AG04450 (cell line): ENCODE data around the gene CD83. TPM values are rescaled to one million over a fixed set of nuclear protein-coding genes. Genes with fewer than 3 reads are reported as not detected.

Experiments used
- CTCF ChIA-PET: fragments of 300-600, 350-600 bp; formaldehyde crosslinking; extraction: SDS; loops from one replicate; lab custom pipeline; 2022; ENCODE audit warnings: antibody characterized with exemption, inconsistent platforms; lab: Charles Lee
- POLR2A ChIA-PET: fragments of 350-600 bp; formaldehyde crosslinking; extraction: SDS; loops from one replicate; lab custom pipeline; 2021; ENCODE audit warnings: antibody characterized with exemption, inconsistent platforms; lab: Yijun Ruan, JAX
- DNase-seq: peaks from one replicate; pipeline ENCODE4 v3.0.0-alpha.2; 2011; ENCODE audit warnings: low read depth, low spot score
- H3K27ac ChIP-seq: one replicate; pipeline ENCODE4 v1.5.1; 2012; ENCODE audit warnings: low read depth, low read length, control low read depth
- H3K27me3 ChIP-seq: one replicate; pipeline ENCODE4 v1.6.0; 2012; ENCODE audit warnings: low read length; ENCODE audit not compliant: control insufficient read depth, insufficient read depth
- H3K4me3 ChIP-seq: 2 replicates; pipeline ENCODE4 v1.5.1; 2011; ENCODE audit warnings: mild to moderate bottlenecking, low read depth, low read length, control low read depth
- H3K9me3 ChIP-seq: 2 replicates; pipeline ENCODE4 v1.5.1; 2012; ENCODE audit warnings: low read length; ENCODE audit not compliant: control insufficient read depth, insufficient read depth
- CTCF ChIP-seq: IDR thresholded peaks from 2 replicates; pipeline ENCODE4 v1.5.1; 2011; ENCODE audit warnings: low read depth, low read length, control low read depth, inconsistent platforms
- polyA plus RNA-seq: library from polyadenylated mRNA; depleted of rRNA; stranded (reverse); fragments of >200 nt; gene quantifications from 2 replicates; pipeline ENCODE4 v1.2.3, GENCODE V29; 2011

The CD83 gene
- polyA plus RNA-seq, 1 experiment, result 3.5 TPM

GRCh38 chr6:14089224-14089623 lies 28.3 kb upstream of the CD83 start:
- Histone ChIP-seq H3K4me3 (no peak overlapping the region), H3K27ac (no peak overlapping the region), H3K27me3 (peaks cover 5% of the 10 kb centered on the region), H3K9me3 (peaks cover 5% of the 10 kb centered on the region; the same call in 1 of the 2 replicates)
- POLR2A ChIA-PET, result no interaction called here
- no peak for TF ChIP-seq CTCF
- CTCF ChIA-PET, result no interaction called here
- DNase-seq, result no peak

- DNase-seq, result no peak
- Histone ChIP-seq H3K27ac (no peak overlapping the region), H3K4me3 (no peak overlapping the region), H3K9me3 (peaks cover 5% of the 10 kb centered on the region; the same call in 1 of the 2 replicates), H3K27me3 (peaks cover 7% of the 10 kb centered on the region)
- ChIA-PET POLR2A (no interaction called here), CTCF (no interaction called here)
- TF ChIP-seq CTCF, result no peak
Observed at GRCh38 chr6:14091339-14091978, 26.1 kb upstream of the CD83 start.

- POLR2A ChIA-PET, result no interaction called here
- Histone ChIP-seq H3K27ac (no peak overlapping the region), H3K27me3 (peaks cover 7% of the 10 kb centered on the region), H3K9me3 (peaks cover 5% of the 10 kb centered on the region; the same call in 1 of the 2 replicates), H3K4me3 (no peak overlapping the region)
- no peak for DNase-seq
- no peak for TF ChIP-seq CTCF
- CTCF ChIA-PET, result no interaction called here
Observed at GRCh38 chr6:14092316-14092715, 25.3 kb upstream of the CD83 start.

- TF ChIP-seq CTCF, result no peak
- Histone ChIP-seq H3K27me3 (peaks cover 7% of the 10 kb centered on the region), H3K4me3 (no peak overlapping the region), H3K9me3 (peaks cover 5% of the 10 kb centered on the region; the same call in 1 of the 2 replicates), H3K27ac (no peak overlapping the region)
- DNase-seq, result no peak
- ChIA-PET POLR2A (no interaction called here), CTCF (interaction anchor here (0.6 kb wide), 1 partner anchor 23 kb away, joined by 3 read pairs; no protein-coding TSS in a partner anchor)
Observed at GRCh38 chr6:14092838-14093789, 24.5 kb upstream of the CD83 start.
